DMS53 (cell line): ENCODE measurements around the gene B4GAT1.
"Not testable (repeated sequence)": the region's sequence is repeated elsewhere in the genome, so short reads cannot be mapped to it uniquely, and the experiment has no call there.

Source experiments
- DNase-seq: peaks from one replicate; lab custom pipeline; 2025; lab: John Stamatoyannopoulos, UW

B4GAT1 gene

DNA sequence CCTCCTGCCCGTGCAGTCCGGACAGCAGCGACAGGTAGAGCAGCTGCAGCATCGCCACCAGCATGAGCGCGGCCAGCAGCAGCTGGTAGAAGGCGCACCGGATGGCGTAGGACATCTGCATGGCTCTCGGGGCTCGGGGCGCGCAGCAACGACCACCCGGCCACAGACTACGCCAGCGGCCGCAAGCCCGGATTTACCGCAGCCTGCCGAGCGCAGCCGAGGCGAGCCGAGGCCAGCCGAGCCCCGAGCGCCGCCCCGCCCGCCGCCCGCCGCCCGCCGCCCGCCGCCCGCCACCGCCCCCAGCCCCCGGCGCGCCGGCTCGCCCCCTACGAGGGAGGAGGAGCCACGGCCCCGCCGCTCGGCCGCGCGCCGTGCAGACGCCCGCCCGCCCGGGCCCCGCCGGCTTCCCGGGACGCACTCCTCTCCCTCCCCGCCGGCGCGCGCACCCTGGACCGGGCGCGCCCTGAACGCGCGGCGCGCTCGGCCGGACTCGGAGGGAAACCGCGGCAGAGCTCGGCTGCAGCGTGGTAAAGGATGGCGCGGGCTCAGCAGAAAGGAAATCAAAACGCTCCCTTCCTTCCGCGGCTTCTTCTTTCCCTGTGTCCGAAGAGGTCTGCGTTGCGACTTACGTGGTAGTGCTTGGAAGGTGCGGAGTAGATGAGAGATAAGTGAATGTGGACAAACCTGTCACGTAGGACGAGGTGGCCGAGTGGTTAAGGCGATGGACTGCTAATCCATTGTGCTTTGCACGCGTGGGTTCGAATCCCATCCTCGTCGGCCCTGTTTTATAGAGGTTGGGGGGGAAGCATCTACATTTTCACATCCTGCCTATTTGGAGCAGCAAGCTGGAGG, at the start of gene B4GAT1:
Gene B4GAT1, minus strand, starts transcription at position 205 of the 852 bp plus-strand sequence. Its CDS starts 84 bp downstream, at position 121.
- DNase-seq, result peak; percentile 96

DNA sequence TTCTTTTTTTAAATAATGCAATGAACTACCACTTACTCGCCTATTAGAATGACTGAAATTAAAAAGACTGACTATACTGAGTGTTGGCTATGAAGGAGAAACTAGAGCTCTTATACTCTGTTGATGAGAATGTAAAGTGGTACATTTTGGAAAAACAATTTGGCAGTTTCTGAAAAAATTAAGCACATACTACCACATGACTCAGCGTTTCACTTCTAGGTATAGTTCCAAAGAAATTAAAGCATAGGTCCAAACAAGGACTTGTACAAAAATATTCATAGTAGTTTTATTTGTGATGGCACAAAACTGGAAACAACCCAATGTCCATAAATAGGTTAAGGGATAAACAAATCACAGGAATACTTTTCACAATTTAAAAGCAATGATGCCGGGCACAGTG, 46.5 kb upstream of the B4GAT1 start:
- DNase-seq, result no peak

GRCh38 chr11:66391322-66391721, 43.9 kb upstream of the B4GAT1 start:
- no peak for DNase-seq

DNA sequence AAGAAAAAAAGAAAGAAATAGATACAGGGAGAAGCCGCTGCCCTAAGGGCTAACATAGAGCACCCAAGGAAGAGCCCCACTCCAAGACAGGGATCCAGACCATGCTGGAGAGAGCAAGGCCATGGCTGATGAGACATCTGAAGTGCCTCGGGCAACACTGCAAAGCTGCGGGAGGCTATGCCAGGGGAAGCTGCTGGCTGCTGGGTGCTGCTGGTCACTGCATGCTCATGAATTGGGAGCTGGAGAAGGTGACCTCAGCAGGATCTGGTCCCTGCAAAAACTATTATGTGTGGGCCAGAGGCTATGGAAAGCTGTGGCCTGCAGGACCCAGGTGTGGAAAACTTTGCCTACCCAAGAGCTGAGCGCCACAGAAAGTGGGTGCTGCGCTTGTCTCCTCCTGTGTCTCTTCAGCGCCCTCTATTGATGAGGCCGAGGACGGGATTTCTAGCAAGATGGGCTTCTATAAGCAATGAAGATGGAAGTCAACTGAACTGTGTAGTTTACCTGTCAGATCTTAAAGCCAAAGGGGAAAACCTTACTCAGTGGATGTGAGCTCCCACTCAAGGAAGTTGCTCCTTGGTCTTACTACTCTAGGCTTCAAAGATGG, 41.5 kb upstream of the B4GAT1 start:
- peak; percentile 94 for DNase-seq

- DNase-seq, result peak; percentile 92
Observed at GRCh38 chr11:66386171-66387069, 39.0 kb upstream of the B4GAT1 start.

DNA sequence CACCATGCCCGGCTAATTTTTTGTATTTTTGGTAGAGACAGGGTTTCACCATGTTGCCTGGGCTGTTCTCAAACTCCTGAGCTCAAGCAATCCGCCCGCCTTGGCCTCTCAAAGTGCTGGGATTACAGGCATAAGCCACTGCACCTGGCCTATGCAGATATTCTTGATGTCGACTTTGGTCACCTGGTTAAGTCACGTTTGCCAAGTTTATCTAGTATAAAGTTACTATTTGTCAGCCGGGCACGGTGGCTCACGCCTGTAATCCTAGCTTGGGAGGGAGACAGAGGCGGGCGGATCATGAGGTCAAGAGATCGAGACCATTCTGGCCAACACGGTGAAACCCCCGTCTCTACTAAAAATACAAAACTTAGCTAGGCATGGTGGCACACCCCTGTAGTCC, 36.9 kb upstream of the B4GAT1 start:
- DNase-seq, result peak; percentile 79

GRCh38 chr11:66380264-66380663, 32.8 kb upstream of the B4GAT1 start:
- not testable (repeated sequence) for DNase-seq

GRCh38 chr11:66373690-66374287, 26.4 kb upstream of the B4GAT1 start:
- not testable (repeated sequence) for DNase-seq

GRCh38 chr11:66373265-66373664, 25.8 kb upstream of the B4GAT1 start:
- no peak for DNase-seq

GRCh38 chr11:66371627-66372415, 24.4 kb upstream of the B4GAT1 start, which contains the start of gene SLC29A2:
Gene SLC29A2 (minus strand): TSS chr11:66371760. CDS start chr11:66371591, 169 bp downstream.
- peak; percentile 99 for DNase-seq

- DNase-seq, result no peak
Observed at GRCh38 chr11:66369073-66369894, 21.9 kb upstream of the B4GAT1 start.

GRCh38 chr11:66368484-66368883, 21.1 kb upstream of the B4GAT1 start:
- DNase-seq, result no peak

- no peak for DNase-seq
Observed at GRCh38 chr11:66367561-66368312, 20.3 kb upstream of the B4GAT1 start.

DNA sequence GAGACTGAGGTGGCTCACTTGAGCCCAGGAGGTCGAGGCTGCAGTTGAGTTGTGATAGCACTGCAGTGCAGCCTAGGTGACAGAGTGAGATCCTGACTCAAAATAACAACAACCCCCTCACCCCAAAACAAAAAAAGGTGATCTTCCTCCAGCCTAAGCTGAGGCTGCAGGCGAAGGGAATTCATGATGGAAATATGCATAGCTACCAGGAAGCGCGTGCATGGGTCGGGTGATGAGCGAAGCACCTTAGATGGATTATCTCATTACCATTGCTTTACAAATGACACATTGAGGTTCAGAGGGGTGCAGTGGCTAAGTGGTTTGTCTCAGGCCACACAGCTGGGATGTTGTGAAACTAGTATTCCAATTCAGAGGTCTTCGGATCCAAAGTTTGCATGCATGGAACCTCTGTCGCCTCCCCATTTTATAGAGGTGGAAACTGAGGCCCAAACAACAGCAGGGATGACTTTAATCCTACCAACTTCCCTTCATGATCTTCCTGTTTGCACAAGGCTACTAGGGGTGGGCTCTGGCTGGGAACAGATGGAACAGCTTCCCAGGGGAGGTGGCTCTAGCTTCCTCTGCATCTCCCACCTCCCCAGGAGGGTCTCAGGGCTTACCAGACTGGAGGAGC, 19.5 kb upstream of the B4GAT1 start:
- no peak for DNase-seq

DNA sequence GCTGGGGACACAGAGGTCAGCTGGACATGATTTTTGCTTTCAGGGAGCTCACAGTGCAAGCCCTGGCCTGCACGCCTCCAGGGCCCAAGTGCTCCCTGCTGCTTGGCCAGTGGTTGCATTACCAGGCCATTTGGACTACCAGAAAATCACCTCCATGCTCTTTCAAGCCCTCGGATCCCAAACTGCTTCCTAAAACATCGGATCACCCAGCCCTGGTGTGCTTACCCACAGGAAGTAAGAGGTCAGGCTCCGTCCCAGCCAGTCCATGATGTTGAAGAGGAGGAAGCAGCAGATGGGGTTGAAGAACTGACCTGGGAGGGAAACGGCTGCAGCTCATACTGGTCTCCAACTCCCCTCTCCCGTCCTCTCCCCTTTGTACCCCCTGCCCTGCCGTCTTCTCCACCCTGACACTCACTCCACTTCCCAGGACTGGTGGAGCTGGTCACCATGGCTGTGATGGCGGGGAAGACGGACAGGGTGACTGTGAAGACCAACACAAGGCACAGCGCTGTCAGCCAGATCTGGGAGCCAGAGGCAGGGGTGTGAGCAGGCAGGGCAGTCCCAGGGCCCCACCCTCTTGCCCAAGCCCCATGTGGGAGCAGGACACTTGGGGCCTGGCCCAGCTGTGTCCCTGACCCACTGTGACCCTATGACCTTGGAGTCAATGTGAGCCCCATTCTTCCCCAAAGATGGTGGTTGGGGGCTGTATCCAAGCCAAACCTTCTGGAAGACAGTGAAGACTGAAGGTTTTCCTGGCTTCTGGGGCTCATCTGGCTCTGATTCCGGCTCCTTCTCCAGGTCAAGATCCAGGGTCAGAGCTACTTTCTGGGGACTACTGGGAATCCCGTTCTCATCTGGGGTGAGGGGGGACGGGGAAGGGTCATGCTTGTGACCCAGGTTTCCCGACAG, 18.5 kb upstream of the B4GAT1 start:
- DNase-seq, result no peak

DNA sequence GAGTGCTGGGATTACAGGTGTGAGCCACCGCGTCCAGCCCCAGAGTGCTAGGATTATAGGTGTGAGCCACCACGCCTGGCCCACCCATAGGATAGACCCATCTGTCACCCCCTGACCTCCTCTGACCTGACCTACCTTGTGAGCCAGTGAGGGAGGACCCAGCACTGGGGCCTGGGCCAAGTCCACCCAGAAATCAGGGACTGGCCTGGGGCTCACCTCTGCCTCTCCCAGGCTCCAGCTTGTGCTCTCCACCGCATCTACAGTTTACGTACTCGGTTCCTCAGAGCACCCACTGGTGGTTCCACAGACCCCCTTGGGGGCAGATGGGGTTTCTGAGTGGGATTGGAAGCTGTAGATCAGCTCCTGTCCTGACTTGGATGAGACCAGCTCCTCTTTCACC, 17.7 kb upstream of the B4GAT1 start:
- DNase-seq, result no peak

GRCh38 chr11:66363805-66364535, 16.5 kb upstream of the B4GAT1 start:
- DNase-seq, result peak; percentile 65
